GM13976 (cell line): ENCODE measurements around the gene RIT2.

Experiments used
- DNase-seq: peaks from one replicate; pipeline ENCODE4 v3.0.0; 2012; ENCODE audit warnings: low spot score
- in situ Hi-C: fragments of 300-500 bp; cut with MboI; formaldehyde crosslinking; loops from one replicate; pipeline ENCODE4 v1.12.0; 2022; ENCODE audit warnings: low sequenced_read_pairs, mixed read lengths, inconsistent platforms; ENCODE audit not compliant: unreplicated experiment
- TF ChIP-seq, protein P1 (sequence below): IDR thresholded peaks from 2 replicates; pipeline ENCODE4 v1.5.1; 2012; ENCODE audit warnings: borderline replicate concordance, mild to moderate bottlenecking; ENCODE audit not compliant: insufficient read depth; ENCODE audit errors: extremely low read depth, missing control alignments, control extremely low read depth

Gene RIT2

DNA sequence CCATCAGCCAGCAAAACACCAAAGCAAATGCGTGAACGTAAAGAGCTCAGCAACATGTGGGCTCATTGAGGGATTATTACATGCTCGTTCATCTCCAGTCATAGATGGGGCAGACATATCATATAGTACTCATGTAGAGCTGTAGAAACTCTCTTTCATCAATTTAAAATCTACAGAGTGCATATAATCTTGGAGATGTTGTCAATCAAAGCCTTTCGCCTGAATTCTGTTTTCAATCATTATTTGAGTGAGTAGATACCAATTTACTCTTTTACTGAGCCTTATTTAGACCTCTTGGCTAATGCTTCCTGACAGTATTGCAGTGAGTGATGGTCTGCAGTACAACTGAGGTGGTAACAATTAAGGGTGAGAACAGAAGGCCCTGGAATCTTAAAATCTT, 7.0 kb downstream of the RIT2 start:
- DNase-seq, result no peak
- in situ Hi-C loops, result no loop called here
- TF ChIP-seq, protein P1, sequence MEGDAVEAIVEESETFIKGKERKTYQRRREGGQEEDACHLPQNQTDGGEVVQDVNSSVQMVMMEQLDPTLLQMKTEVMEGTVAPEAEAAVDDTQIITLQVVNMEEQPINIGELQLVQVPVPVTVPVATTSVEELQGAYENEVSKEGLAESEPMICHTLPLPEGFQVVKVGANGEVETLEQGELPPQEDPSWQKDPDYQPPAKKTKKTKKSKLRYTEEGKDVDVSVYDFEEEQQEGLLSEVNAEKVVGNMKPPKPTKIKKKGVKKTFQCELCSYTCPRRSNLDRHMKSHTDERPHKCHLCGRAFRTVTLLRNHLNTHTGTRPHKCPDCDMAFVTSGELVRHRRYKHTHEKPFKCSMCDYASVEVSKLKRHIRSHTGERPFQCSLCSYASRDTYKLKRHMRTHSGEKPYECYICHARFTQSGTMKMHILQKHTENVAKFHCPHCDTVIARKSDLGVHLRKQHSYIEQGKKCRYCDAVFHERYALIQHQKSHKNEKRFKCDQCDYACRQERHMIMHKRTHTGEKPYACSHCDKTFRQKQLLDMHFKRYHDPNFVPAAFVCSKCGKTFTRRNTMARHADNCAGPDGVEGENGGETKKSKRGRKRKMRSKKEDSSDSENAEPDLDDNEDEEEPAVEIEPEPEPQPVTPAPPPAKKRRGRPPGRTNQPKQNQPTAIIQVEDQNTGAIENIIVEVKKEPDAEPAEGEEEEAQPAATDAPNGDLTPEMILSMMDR, result no peak

DNA sequence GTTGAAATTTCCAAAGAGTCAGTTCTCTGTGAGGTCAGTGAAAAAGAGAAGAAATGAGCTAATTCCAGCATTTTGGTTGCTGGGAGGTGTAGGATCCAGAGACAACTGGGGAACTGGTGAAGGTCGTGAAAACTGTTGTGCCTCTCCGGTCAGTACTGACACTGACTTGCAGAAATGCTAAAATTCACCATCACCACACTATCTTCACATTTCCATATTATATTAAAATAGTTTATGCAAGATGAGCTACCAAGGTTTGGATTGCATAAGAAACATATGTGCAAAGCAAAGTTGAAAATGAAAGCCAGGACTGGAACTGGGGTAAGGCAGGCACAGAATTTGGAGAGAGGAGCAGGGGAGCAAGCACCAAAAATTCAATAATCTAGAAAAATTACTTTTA, 21.8 kb downstream of the RIT2 start:
- TF ChIP-seq, protein P1, result no peak
- no peak for DNase-seq
- in situ Hi-C loops, result no loop called here

GRCh38 chr18:43092539-43092938, 22.9 kb downstream of the RIT2 start:
- in situ Hi-C loops, result no loop called here
- DNase-seq, result no peak
- TF ChIP-seq, protein P1, result no peak

GRCh38 chr18:43081396-43081795, 34.1 kb downstream of the RIT2 start:
- in situ Hi-C loops, result no loop called here
- DNase-seq, result no peak
- TF ChIP-seq, protein P1, result no peak

- TF ChIP-seq, protein P1, result no peak
- in situ Hi-C loops, result no loop called here
- no peak for DNase-seq
Observed at GRCh38 chr18:43080671-43081070, 34.8 kb downstream of the RIT2 start.

DNA sequence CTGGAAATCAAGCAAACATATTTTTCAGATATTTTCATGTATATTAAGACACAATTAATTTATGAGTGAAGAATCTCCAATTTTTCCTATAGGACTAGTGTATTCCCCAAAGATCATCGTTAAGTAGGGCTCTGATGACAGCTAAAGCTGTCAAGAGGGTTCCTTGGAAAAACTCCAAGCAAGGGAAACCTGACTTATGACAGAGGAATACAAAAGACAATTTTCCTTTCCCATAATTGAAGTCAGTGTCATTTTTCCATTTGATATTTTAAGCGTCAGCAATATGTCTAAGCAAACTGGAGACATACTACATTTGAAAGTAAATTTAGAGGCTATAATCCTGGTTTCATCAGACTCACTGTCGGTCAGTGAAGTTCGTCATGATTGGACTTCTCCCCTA, 36.1 kb downstream of the RIT2 start:
- no peak for DNase-seq
- TF ChIP-seq, protein P1, result no peak
- in situ Hi-C loops, result no loop called here
